Measurements from ENCODE around the gene WWOX. TPM values are rescaled to one million over a fixed set of nuclear protein-coding genes. Genes with fewer than 3 reads are reported as not detected.

WWOX gene
- total RNA-seq, 6 experiments from 2014 or later = 13.0 to 24.3 (median 16.5) TPM

DNA sequence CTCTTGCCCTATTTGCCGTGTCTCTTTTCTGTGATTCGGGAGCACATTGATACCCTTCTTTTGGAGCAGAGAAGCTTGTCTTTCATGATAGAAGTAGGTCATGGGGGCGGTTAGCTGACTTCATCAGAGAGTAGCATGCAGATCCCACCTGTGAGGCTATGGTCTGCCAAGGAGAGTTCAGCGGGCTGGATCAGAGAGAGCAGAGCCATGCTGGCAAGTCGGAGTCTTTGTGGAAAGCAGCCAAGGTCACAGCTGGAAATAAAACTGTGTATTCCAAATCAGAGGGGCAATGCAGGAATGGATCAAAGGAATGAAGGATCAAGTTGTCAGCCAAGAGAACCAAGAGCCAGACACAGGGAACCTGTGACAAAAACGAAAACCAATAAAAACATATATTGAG is 595.9 kb downstream of the WWOX start:
- intact Hi-C loops (cut with DNase I) = no loop called here
- Histone ChIP-seq H3K9me3 (no peaks in the 10 kb centered on the region), H3K27me3 (no peaks in the 10 kb centered on the region), H3K4me3 (no peak overlapping the region), H3K4me1 (peaks cover 0 to 7% (median 0%) of the 10 kb centered on the region in 4 donors), H3K36me3 (no peaks in the 10 kb centered on the region), H3K27ac (no peak overlapping the region)
- ATAC-seq (peak; percentile 30 to 72 (median 42)), DNase-seq (peak in 1 of 3 donors; percentile 49)
- 36% methylated on average over 6 of the region's 6 CpGs for WGBS (ENCODE audit: insufficient coverage, low coverage, low lambda C conversion rate, missing lambda C conversion rate)
- TF ChIP-seq, protein P1, sequence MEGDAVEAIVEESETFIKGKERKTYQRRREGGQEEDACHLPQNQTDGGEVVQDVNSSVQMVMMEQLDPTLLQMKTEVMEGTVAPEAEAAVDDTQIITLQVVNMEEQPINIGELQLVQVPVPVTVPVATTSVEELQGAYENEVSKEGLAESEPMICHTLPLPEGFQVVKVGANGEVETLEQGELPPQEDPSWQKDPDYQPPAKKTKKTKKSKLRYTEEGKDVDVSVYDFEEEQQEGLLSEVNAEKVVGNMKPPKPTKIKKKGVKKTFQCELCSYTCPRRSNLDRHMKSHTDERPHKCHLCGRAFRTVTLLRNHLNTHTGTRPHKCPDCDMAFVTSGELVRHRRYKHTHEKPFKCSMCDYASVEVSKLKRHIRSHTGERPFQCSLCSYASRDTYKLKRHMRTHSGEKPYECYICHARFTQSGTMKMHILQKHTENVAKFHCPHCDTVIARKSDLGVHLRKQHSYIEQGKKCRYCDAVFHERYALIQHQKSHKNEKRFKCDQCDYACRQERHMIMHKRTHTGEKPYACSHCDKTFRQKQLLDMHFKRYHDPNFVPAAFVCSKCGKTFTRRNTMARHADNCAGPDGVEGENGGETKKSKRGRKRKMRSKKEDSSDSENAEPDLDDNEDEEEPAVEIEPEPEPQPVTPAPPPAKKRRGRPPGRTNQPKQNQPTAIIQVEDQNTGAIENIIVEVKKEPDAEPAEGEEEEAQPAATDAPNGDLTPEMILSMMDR (IDR thresholded peaks at IDR 0.05) = no peak
- TF ChIP-seq POLR2A (IDR thresholded peaks at IDR 0.05) = no peak

DNA sequence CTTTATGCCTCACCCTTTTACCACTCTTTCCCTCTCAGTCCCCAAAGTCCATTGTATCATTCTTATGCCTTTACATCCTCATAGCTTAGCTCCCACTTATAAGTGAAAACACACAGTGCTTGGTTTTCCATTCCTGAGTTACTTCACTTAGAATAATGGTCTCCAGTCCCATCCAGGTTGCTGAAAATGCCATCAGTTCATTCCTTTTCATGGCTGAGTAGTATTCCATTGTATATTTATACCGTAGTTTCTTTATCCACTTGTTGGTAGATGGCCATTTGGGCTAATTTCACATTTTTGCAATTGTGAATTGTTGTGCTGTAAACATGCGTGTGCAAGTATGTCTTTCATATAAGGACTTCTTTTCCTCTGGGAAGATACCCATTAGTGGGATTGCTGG is 597.3 kb downstream of the WWOX start:
- ATAC-seq = no peak
- intact Hi-C loops (cut with DNase I) = no loop called here

DNA sequence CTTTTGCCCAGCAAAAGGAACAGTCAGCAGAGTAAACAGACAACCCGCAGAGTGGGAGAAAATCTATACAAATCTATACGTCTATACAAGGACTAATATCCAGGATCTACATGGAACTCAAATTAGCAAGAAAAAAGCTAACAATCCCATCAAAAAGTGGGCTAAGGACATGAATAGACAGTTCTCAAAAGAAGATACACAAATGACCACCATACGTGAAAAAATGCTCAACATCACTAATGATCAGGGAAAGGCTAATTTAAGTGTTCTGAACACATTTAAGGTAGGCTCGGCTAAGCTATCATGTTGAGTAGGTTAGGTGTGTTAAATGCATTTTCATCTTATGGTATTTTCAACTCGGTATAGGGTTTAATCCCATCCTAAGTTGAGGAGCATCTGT is 598.0 kb downstream of the WWOX start:
- 92% methylated on average over 5 of the region's 5 CpGs for WGBS (ENCODE audit: insufficient coverage, low coverage, low lambda C conversion rate, missing lambda C conversion rate)
- no peak overlapping the region for H3K4me3 ChIP-seq
- no peak for ATAC-seq
- H3K9me3 ChIP-seq = no peaks in the 10 kb centered on the region
- H3K36me3 ChIP-seq = no peaks in the 10 kb centered on the region
- intact Hi-C loops (cut with DNase I) = no loop called here
- peaks cover 0 to 7% (median 0%) of the 10 kb centered on the region in 4 donors for H3K4me1 ChIP-seq
- TF ChIP-seq, protein P1 (IDR thresholded peaks at IDR 0.05) = no peak
- no peak for TF ChIP-seq POLR2A (IDR thresholded peaks at IDR 0.05)
- DNase-seq = no peak
- H3K27ac ChIP-seq = no peak overlapping the region
- H3K27me3 ChIP-seq = no peaks in the 10 kb centered on the region

More for the DNA sequence above, 597.3 kb downstream of the WWOX start:
- no peaks in the 10 kb centered on the region for H3K9me3 ChIP-seq
- no peak for DNase-seq
- no peak overlapping the region for H3K27ac ChIP-seq
- H3K36me3 ChIP-seq = no peaks in the 10 kb centered on the region
- H3K4me1 ChIP-seq = peaks cover 0 to 7% (median 0%) of the 10 kb centered on the region in 4 donors
- H3K4me3 ChIP-seq = no peak overlapping the region
- H3K27me3 ChIP-seq = no peaks in the 10 kb centered on the region
- TF ChIP-seq, protein P1 (IDR thresholded peaks at IDR 0.05) = no peak
- no peak for TF ChIP-seq POLR2A (IDR thresholded peaks at IDR 0.05)
- WGBS (ENCODE audit: insufficient coverage, low coverage, low lambda C conversion rate, missing lambda C conversion rate) = 93% methylated on average over 2 of the region's 2 CpGs

DNA sequence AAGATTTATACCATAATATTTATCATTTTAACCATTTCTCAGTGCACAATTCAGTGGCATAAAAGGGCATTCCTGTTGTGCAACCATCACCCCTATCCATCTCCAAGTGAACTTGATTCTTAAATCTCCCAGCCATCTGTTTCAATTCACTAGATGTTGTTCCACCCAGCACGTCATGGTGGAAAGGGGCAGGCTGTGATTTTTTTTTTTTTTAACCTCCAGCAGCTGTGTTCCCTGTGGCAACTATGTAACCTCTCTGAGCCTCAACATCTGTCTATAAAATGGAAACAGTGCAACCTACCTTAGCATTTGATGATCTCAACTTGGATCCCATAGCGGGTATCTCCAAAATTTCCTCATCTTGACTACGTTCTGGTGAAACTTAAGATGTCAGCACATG is 604.5 kb downstream of the WWOX start:
- H3K4me3 ChIP-seq = no peak overlapping the region
- intact Hi-C loops (cut with DNase I) = no loop called here
- peaks cover 0 to 10% (median 0%) of the 10 kb centered on the region in 4 donors for H3K4me1 ChIP-seq
- TF ChIP-seq, protein P1 (IDR thresholded peaks at IDR 0.05) = no peak
- TF ChIP-seq POLR2A (IDR thresholded peaks at IDR 0.05) = no peak
- ATAC-seq = no peak
- WGBS (ENCODE audit: insufficient coverage, low coverage, low lambda C conversion rate, missing lambda C conversion rate) = 77% methylated on average over 3 of the region's 3 CpGs
- no peak for DNase-seq
- no peaks in the 10 kb centered on the region for H3K9me3 ChIP-seq
- H3K36me3 ChIP-seq = no peaks in the 10 kb centered on the region
- H3K27ac ChIP-seq = no peak overlapping the region
- H3K27me3 ChIP-seq = no peaks in the 10 kb centered on the region

DNA sequence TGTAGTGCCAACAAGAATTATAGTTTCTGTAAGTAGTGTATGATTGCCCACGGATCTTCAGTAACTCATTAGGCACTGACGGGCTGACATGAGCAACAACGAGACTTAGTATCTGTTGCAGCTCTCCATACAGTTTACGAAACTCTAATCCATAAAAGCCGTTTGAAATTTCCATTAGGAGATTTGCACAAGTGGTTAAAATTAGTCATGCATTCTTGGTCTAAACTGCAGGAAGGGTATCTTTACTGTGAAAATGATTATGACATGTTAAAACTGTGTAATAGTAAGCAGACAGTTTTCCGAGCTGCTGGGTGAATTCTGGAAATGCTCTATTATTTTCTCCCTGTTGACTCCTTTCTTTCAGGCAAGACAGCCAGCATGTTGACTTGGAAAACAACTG is 605.0 kb downstream of the WWOX start:
- intact Hi-C loops (cut with DNase I) = no loop called here
- no peak for TF ChIP-seq POLR2A (IDR thresholded peaks at IDR 0.05)
- Histone ChIP-seq H3K9me3 (no peaks in the 10 kb centered on the region), H3K27me3 (no peaks in the 10 kb centered on the region), H3K36me3 (no peaks in the 10 kb centered on the region), H3K4me1 (peaks cover 0 to 10% (median 0%) of the 10 kb centered on the region in 4 donors), H3K27ac (no peak overlapping the region), H3K4me3 (no peak overlapping the region)
- ATAC-seq = no peak
- no peak for DNase-seq
- 73% methylated on average over 6 of the region's 6 CpGs for WGBS (ENCODE audit: insufficient coverage, low coverage, low lambda C conversion rate, missing lambda C conversion rate)

All from right lobe of liver (tissue), 6 donors.